ENCODE data around the gene MIPEP.
A peak's percentile ranks its signal among the peaks of the same experiment; 100 is the strongest.

MIPEP gene

GRCh38 chr13:23888658-23889614, at the start of gene MIPEP:
TSS of gene MIPEP (minus strand) at chr13:23889400. CDS start at chr13:23889320, 80 bp downstream.
- H3K4me3 Mint-ChIP-seq: peak within 1 kb of the TSS; percentile 98 to 99
- ATAC-seq (replicated peaks) (peak; percentile 92 to 97), DNase-seq (peak; percentile 87)
- peaks cover 8 to 9% of the 10 kb centered on the region in 2 donors for H3K36me3 Mint-ChIP-seq
- no peaks in the 10 kb centered on the region for H3K27me3 Mint-ChIP-seq
- no peaks in the 10 kb centered on the region for H3K9me3 Mint-ChIP-seq
- peak within 1 kb of the TSS; percentile 98 for H3K27ac Mint-ChIP-seq
- peaks cover 10 to 20% of the 10 kb centered on the region in 2 donors for H3K4me1 Mint-ChIP-seq

- Mint-ChIP-seq H3K4me1 (no peaks in the 10 kb centered on the region), H3K4me3 (no peak overlapping the region), H3K9me3 (peaks cover 12 to 13% of the 10 kb centered on the region in 2 donors), H3K36me3 (peaks cover 5 to 6% of the 10 kb centered on the region in 2 donors), H3K27me3 (peaks cover 38 to 40% of the 10 kb centered on the region in 2 donors), H3K27ac (no peak overlapping the region)
- ATAC-seq (replicated peaks) (no peak), DNase-seq (no peak)
Observed at GRCh38 chr13:23934520-23934919, 45.3 kb upstream of the MIPEP start.

- Mint-ChIP-seq H3K9me3 (no peaks in the 10 kb centered on the region), H3K4me3 (no peak overlapping the region), H3K36me3 (no peaks in the 10 kb centered on the region), H3K4me1 (no peaks in the 10 kb centered on the region), H3K27me3 (peaks cover 12 to 20% of the 10 kb centered on the region in 2 donors), H3K27ac (no peak overlapping the region)
- no peak for ATAC-seq (replicated peaks)
- DNase-seq: no peak
Observed at GRCh38 chr13:23928985-23929384, 39.8 kb upstream of the MIPEP start.

GRCh38 chr13:23923031-23923430, 33.8 kb upstream of the MIPEP start:
- ATAC-seq (replicated peaks) (no peak), DNase-seq (no peak)
- H3K4me3 Mint-ChIP-seq: no peak overlapping the region
- no peaks in the 10 kb centered on the region for H3K36me3 Mint-ChIP-seq
- peaks cover 15 to 22% of the 10 kb centered on the region in 2 donors for H3K27me3 Mint-ChIP-seq
- no peak overlapping the region for H3K27ac Mint-ChIP-seq
- no peaks in the 10 kb centered on the region for H3K4me1 Mint-ChIP-seq
- peaks cover 4 to 6% of the 10 kb centered on the region in 2 donors for H3K9me3 Mint-ChIP-seq

GRCh38 chr13:23922005-23922932, 33.1 kb upstream of the MIPEP start:
- peaks cover 4 to 6% of the 10 kb centered on the region in 2 donors for H3K9me3 Mint-ChIP-seq
- ATAC-seq (replicated peaks) (no peak), DNase-seq (no peak)
- H3K4me1 Mint-ChIP-seq: no peaks in the 10 kb centered on the region
- no peaks in the 10 kb centered on the region for H3K36me3 Mint-ChIP-seq
- no peak overlapping the region for H3K4me3 Mint-ChIP-seq
- H3K27me3 Mint-ChIP-seq: peaks cover 22 to 29% of the 10 kb centered on the region in 2 donors
- H3K27ac Mint-ChIP-seq: no peak overlapping the region

- Mint-ChIP-seq H3K9me3 (peaks cover 4 to 6% of the 10 kb centered on the region in 2 donors), H3K27me3 (peaks cover 26 to 36% of the 10 kb centered on the region in 2 donors), H3K27ac (no peak overlapping the region), H3K4me1 (no peaks in the 10 kb centered on the region), H3K36me3 (no peaks in the 10 kb centered on the region), H3K4me3 (no peak overlapping the region)
- ATAC-seq (replicated peaks) (peak in 1 of 2 donors; percentile 41), DNase-seq (no peak)
Observed at GRCh38 chr13:23921451-23921888, 32.3 kb upstream of the MIPEP start.

- Mint-ChIP-seq H3K27me3 (peaks cover 26 to 49% of the 10 kb centered on the region in 2 donors), H3K4me1 (no peaks in the 10 kb centered on the region), H3K27ac (no peak overlapping the region), H3K4me3 (no peak overlapping the region), H3K36me3 (no peaks in the 10 kb centered on the region), H3K9me3 (peaks cover 4 to 6% of the 10 kb centered on the region in 2 donors)
- no peak for DNase-seq
- no peak for ATAC-seq (replicated peaks)
Observed at GRCh38 chr13:23919006-23919405, 29.8 kb upstream of the MIPEP start.

GRCh38 chr13:23918208-23918607, 29.0 kb upstream of the MIPEP start:
- H3K27me3 Mint-ChIP-seq: peaks cover 26 to 49% of the 10 kb centered on the region in 2 donors
- H3K4me3 Mint-ChIP-seq: no peak overlapping the region
- no peak for ATAC-seq (replicated peaks)
- DNase-seq: no peak
- no peaks in the 10 kb centered on the region for H3K4me1 Mint-ChIP-seq
- peaks cover 4 to 6% of the 10 kb centered on the region in 2 donors for H3K9me3 Mint-ChIP-seq
- no peaks in the 10 kb centered on the region for H3K36me3 Mint-ChIP-seq
- H3K27ac Mint-ChIP-seq: no peak overlapping the region

- peaks cover 0 to 9% of the 10 kb centered on the region in 2 donors for H3K4me1 Mint-ChIP-seq
Observed at GRCh38 chr13:23915308-23915707, 26.1 kb upstream of the MIPEP start.

GRCh38 chr13:23912469-23912868, 23.3 kb upstream of the MIPEP start:
- Mint-ChIP-seq H3K4me1 (peaks cover 0 to 9% of the 10 kb centered on the region in 2 donors), H3K27me3 (peaks cover 15 to 36% of the 10 kb centered on the region in 2 donors), H3K36me3 (no peaks in the 10 kb centered on the region), H3K4me3 (no peak overlapping the region), H3K27ac (no peak overlapping the region), H3K9me3 (no peaks in the 10 kb centered on the region)
- DNase-seq (no peak), ATAC-seq (replicated peaks) (no peak)

More at GRCh38 chr13:23915308-23915707, 26.1 kb upstream of the MIPEP start:
- ATAC-seq (replicated peaks) (no peak), DNase-seq (no peak)
- no peaks in the 10 kb centered on the region for H3K36me3 Mint-ChIP-seq
- H3K4me3 Mint-ChIP-seq: no peak overlapping the region
- H3K27ac Mint-ChIP-seq: no peak overlapping the region
- H3K9me3 Mint-ChIP-seq: no peaks in the 10 kb centered on the region
- peaks cover 25 to 50% of the 10 kb centered on the region in 2 donors for H3K27me3 Mint-ChIP-seq

- Mint-ChIP-seq H3K36me3 (no peaks in the 10 kb centered on the region), H3K27ac (no peak overlapping the region), H3K9me3 (no peaks in the 10 kb centered on the region), H3K27me3 (peaks cover 17 to 20% of the 10 kb centered on the region in 2 donors), H3K4me3 (no peak overlapping the region), H3K4me1 (peaks cover 0 to 9% of the 10 kb centered on the region in 2 donors)
- ATAC-seq (replicated peaks): no peak
- no peak for DNase-seq
Observed at GRCh38 chr13:23909606-23910005, 20.4 kb upstream of the MIPEP start.

- DNase-seq (no peak), ATAC-seq (replicated peaks) (no peak)
- H3K36me3 Mint-ChIP-seq: no peaks in the 10 kb centered on the region
- no peak overlapping the region for H3K4me3 Mint-ChIP-seq
- no peaks in the 10 kb centered on the region for H3K9me3 Mint-ChIP-seq
- H3K4me1 Mint-ChIP-seq: peaks cover 2 to 7% of the 10 kb centered on the region in 2 donors
- H3K27ac Mint-ChIP-seq: no peak overlapping the region
- H3K27me3 Mint-ChIP-seq: peaks cover 39 to 41% of the 10 kb centered on the region in 2 donors
Observed at GRCh38 chr13:23905766-23906165, 16.6 kb upstream of the MIPEP start.

- peaks cover 2 to 7% of the 10 kb centered on the region in 2 donors for H3K4me1 Mint-ChIP-seq
- H3K27me3 Mint-ChIP-seq: peaks cover 39 to 45% of the 10 kb centered on the region in 2 donors
- peak overlapping the region; percentile 32 to 59 for H3K4me3 Mint-ChIP-seq
- ATAC-seq (replicated peaks): no peak
- no peak for DNase-seq
- no peaks in the 10 kb centered on the region for H3K9me3 Mint-ChIP-seq
- no peak overlapping the region for H3K27ac Mint-ChIP-seq
- no peaks in the 10 kb centered on the region for H3K36me3 Mint-ChIP-seq
Observed at GRCh38 chr13:23903906-23904280, 14.7 kb upstream of the MIPEP start.
